Superior temporal gyrus (tissue), 1 donor: ENCODE measurements around the gene ULK1.
A peak's percentile ranks its signal among the peaks of the same experiment; 100 is the strongest.
"Not testable (repeated sequence)": the region's sequence is repeated elsewhere in the genome, so short reads cannot be mapped to it uniquely, and the experiment has no call there.

Source experiments
- DNase-seq: peaks from one replicate; pipeline ENCODE4 v3.0.0-alpha.2; 2016; ENCODE audit errors: extremely low spot score

The ULK1 gene

DNA sequence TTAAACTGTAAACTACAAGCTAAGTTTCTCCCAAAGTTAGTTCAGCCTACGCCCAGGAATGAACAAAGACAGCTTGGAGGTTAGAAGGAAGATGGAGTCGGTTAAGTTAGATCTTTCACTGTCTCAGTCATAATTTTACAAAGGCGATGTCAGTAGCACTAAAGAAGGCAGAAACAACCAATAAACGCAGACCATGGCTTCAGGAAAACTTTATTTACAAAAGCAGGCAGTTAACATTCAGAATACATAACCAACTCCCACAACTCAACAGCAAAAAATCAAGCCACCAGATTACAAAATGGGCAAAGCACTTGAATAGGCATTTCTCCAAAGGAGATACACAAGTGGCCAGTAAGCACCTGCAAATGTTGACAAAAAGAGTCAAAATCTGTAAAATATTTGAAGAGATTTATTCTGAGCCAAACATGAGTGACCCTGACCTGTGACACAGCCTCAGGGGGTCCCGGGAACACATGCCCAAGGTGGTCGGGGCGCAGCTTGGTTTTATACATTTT lies 8.8 kb upstream of the ULK1 start:
- DNase-seq: no peak

DNA sequence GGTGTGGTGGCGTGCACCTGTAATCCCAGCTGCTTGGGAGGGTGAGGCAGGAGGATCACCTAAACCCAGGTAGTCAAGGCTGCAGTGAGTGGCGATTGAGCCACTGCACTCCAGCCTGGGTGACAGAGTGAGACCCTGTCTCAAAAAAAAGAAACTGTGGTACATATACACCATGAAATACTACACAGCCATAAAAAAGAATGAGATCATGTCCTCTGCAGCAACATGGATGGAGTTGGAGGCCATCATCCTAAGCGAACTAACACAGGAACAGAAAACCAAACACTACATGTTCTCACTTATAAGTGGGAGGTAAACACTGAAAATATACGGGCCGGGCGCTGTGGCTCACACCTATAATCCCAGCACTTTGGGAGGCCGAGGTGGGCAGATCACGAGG lies 2.7 kb upstream of the ULK1 start:
- not testable (repeated sequence) for DNase-seq

GRCh38 chr12:131892711-131893604 lies 1.5 kb upstream of the ULK1 start:
- DNase-seq: no peak

- DNase-seq: peak; percentile 20
Observed at GRCh38 chr12:131893605-131894312, 663 bp upstream of the ULK1 start.

DNA sequence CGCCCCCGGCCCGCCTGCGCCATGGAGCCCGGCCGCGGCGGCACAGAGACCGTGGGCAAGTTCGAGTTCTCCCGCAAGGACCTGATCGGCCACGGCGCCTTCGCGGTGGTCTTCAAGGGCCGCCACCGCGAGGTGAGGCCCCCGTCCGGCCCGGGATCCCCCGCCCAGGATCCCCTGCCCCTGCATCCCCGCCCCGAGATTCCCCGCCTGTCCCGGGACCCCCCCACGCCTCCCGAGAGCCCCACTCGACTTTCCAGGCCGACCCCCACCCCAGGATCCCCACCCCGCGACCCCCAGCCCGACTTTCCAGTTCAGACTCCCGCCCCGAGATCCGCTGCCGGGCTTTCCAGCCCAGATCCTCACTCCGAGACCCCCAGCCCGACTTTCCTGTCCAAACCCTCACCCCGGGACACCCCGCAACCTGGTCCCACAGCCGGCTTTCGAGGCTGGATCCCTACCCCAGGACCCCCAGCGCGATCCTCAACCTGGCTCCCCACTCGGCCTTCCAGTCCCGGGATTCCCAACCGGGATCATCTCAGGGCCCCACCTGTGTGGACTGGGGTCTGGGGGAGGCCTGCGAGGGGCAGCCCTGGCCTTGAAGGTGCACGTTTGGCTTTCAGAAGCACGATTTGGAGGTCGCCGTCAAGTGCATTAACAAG lies 688 bp downstream of the ULK1 start:
- no peak for DNase-seq

- DNase-seq: no peak
Observed at GRCh38 chr12:131895640-131896079, 1.2 kb downstream of the ULK1 start.

- peak; percentile 63 for DNase-seq
Observed at GRCh38 chr12:131896080-131896810, 1.8 kb downstream of the ULK1 start.

DNA sequence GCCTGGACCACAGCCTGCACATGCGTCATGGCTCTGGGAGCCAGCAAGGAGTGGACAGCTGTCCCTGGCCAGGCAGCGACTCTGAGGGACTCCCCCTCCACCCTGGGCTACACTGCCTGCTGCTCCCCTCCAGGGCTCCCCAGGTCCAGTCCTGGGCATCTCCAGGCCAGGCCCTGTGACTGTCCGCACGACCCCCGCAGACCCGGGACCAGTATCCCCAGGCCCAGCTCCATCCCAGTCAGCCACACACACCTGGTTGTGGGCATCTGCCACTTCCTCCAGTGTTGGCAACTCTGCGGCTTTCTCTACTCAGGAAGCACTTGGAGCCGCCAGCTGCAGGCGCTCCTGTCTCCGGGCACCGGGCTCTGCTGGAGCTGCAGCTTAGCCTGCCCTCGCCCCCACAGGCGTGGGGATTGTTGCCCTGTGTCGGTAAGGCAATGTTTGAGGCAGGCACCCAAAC lies 2.4 kb downstream of the ULK1 start:
- DNase-seq: peak; percentile 81

GRCh38 chr12:131897276-131897675 lies 2.9 kb downstream of the ULK1 start:
- no peak for DNase-seq

DNA sequence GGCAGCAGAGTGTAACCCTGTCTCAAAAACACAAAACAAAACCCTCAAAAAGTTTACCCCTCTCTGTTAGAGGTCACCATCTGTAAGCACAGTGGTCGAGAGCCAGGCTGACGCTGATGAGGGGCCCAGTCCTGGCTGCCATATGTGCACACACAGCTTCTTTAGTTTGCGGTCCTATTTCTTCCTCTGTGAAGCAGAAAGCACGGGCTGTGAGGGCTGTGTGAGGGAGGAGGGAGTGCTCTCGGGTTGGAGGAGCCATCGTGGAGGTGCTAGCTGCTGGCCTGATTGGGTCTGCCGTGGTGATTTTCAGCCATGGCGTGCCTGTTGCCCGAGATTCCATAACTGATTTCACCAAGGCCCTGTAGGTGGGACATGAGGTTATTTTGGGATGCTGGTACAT lies 3.5 kb downstream of the ULK1 start:
- no peak for DNase-seq

- DNase-seq: no peak
Observed at GRCh38 chr12:131900397-131900796, 6.0 kb downstream of the ULK1 start.

DNA sequence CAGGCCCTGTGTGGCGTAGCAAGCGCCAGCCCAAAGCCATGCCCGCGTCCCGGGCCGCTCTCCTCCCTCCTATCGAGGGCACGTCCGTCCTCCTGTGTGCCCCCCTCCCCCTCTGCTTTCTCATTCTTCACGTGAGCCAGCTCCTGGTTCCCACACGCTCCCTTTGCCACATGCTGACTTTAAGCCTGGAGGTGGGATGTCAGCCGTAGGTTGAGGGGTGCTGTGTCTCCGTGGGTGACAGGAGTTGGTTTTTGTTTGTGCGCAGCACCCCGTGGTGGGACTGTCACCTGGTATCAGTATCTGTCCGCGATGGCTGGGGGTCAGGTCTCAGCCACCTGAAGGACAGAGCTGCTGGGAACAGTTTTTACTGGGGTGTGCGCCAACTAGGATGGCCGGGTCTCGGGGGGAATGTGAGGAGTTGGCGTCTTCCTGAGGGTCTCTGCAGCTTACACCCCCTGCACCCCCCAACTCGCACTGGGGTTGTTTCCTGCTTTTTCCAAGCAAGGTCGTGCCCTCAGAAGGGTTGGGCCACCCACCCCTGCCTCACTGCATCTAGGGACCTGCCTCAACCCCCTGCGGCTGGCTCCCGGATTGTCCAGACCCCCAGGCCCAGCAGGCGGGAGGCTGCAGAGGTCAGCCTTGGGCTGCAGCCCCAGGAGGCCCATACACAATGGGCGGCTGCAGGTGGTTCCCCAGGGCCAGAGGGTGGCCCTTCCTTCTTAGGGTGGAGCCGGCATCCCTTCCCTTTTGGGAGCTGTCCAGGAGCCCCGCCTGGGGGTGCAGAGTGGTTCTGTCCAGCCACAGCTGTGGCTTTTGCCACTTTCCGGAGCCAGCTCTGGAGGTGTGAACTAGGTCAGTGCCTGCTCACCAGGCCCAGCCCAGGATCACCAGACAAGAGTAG lies 7.3 kb downstream of the ULK1 start:
- no peak for DNase-seq

DNA sequence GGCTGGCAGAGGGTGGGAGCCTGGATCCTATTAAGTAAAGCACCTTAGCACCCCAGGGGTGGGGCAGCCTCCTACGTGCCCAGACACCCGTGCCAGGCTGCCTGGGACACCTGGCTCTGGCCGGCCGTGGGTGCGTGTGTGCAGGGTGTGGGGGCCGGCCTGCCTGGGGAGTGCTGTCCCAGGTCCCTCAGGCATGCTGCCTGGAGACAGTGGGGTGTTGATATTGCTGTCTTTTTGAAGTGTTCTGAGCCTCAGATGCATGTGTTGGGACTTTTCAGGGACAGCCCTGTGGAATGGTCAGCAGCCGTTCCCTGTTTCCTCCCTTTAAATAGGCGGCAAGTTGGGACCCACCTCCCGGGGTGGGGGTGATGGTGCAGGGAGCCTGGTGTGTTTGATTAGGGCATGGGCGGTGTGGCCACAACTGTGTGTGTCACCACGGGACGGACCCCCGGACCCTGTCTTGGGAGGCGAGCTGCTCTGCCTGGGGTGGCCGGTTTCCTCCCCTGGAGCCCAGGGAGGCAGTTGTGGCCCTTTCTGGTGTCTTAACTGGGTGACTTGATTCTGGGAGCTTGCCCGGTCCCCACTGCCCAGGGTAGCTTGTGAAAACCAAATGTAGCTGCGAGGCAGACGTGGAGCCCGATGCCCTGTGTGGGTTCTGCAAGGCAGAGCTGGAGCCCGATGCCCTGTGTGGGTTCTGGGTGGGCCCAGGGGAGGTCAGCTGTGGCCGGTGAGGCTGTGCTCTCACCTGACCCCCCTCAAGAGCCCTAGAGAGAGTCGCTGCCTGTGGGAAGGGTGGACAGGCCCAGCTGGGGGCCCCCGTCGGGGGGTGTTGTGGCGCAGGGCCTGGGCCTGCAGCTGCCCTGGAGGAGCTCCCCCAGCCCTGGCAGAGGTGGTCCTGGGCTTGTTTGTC lies 8.2 kb downstream of the ULK1 start:
- no peak for DNase-seq

- no peak for DNase-seq
Observed at GRCh38 chr12:131903270-131904255, 9.1 kb downstream of the ULK1 start.

GRCh38 chr12:131904346-131904745 lies 9.9 kb downstream of the ULK1 start:
- DNase-seq: no peak

DNA sequence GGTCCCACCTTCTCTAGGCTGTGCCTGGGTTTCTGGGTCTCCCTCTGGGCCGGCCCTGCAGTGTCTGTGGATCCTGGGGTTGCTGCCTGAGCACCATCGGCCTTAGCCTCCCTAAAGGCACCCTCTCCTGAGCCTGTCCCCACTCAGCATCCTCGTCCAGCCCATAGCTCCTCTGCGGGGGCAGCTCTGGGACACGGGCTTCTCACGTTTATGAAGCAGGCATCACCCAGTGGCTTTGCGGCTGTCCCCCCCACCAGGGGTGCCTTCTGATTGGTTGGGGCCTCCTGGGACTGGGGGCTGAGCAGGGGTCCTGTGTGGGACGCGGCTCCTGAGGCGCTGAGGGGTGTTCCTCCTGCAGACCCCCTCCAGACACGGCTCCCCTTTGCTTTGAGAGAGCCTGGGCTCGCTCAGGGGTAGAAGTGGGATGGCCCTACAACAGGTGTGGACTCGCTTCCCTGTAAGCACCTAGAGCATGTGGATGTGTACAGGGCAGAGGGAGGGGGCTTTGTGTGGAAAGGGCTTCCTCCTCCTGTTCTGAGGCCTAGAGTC lies 10.7 kb downstream of the ULK1 start:
- no peak for DNase-seq

DNA sequence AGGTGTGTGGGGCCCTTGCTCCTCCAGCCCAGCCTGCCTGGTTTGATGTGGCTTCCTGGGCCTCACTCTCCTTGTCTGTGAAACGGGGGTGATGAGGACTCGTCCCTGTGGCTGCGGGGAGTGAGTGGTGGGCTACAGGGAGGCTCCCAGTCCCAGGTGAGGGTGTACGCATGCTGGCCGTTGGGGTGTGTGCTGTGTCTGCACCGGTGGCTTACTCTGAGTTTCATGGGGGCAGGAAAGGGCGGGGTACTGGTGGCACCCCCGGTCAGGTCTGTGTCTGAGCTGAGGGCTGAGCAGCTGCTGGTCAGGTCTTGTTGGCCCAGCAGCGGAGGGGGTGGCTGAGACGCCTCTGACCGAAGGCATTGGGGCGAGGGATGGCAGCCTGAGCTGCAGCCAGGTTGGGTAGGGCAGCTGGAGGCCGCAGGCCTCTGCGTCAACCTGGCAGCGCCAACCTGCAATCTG lies 11.2 kb downstream of the ULK1 start:
- DNase-seq: no peak
